Heart left ventricle (tissue), 16 donors: ENCODE measurements around the gene VPS26B. TPM values are rescaled to one million over a fixed set of nuclear protein-coding genes. Genes with fewer than 3 reads are reported as not detected.

ENCODE experiments used
- ATAC-seq, 4 donors: fragments of 200-7000 bp; cut with Tn5 transposase; one replicate each; pipeline ENCODE4 v1.9.1; 2020 to 2022; ENCODE audit warnings: moderate library complexity in 4 of 4, mild to moderate bottlenecking in 3 of 4, moderate number of reproducible peaks in 1 of 4
- DNase-seq, 5 donors: peaks; one replicate each; pipeline ENCODE4 v3.0.0-alpha.2; 2020
- H3K27ac ChIP-seq, 12 donors: fragments of 200-600 bp; sonication (generic) in 4 of 12; one replicate each; pipeline versions ENCODE4 v1.5.0 to v1.8.0; 2016 to 2022; ENCODE audit warnings: mild to moderate bottlenecking in 2 of 12
- H3K27me3 ChIP-seq, 9 donors: fragments of 200-600 bp; sonication (generic) in 2 of 9; one replicate each; pipeline versions ENCODE4 v1.5.1 to v1.8.0; 2016 to 2022; ENCODE audit warnings: mild to moderate bottlenecking in 3 of 9
- H3K36me3 ChIP-seq, 9 donors: fragments of 200-600 bp; sonication (generic) in 2 of 9; one replicate each; pipeline versions ENCODE4 v1.5.0 to v1.8.0; 2018 to 2022; ENCODE audit warnings: mild to moderate bottlenecking in 2 of 9
- H3K4me1 ChIP-seq, 12 donors: fragments of 200-600 bp; sonication (generic) in 4 of 12; one replicate each; pipeline versions ENCODE4 v1.5.0 to v1.8.0; 2016 to 2022; ENCODE audit warnings: mild to moderate bottlenecking in 3 of 12
- H3K4me3 ChIP-seq, 12 donors: fragments of 200-600 bp; sonication (generic) in 4 of 12; one replicate each; pipeline versions ENCODE4 v1.5.0 to v1.8.0; 2017 to 2022; ENCODE audit warnings: mild to moderate bottlenecking in 9 of 12, moderate library complexity in 4 of 12
- H3K9me3 ChIP-seq, 12 donors: fragments of 200-600 bp; sonication (generic) in 4 of 12; one replicate each; pipeline versions ENCODE4 v1.5.0 to v1.8.0; 2016 to 2022; ENCODE audit warnings: mild to moderate bottlenecking in 1 of 12
- CTCF ChIP-seq, 12 donors: fragments of 200-600 bp; sonication (generic) in 4 of 12; IDR thresholded peaks; one replicate each; pipeline versions ENCODE4 v1.5.0 to v1.8.0; 2018 to 2022; ENCODE audit warnings: antibody characterized with exemption in 12 of 12, mild to moderate bottlenecking in 5 of 12
- POLR2A ChIP-seq, 2 donors: fragments of 450-650 bp; IDR thresholded peaks; one replicate each; pipeline ENCODE4 v1.6.1; 2017; ENCODE audit warnings: antibody characterized with exemption in 2 of 2, mild to moderate bottlenecking in 2 of 2, moderate library complexity in 2 of 2
- WGBS, 4 donors: extraction: QIAGEN DNeasy Blood & Tissue Kit in 2 of 4; methylation state at CpG; one replicate each; pipeline versions ENCODE4 v1.1.5 to v1.1.7; 2013 to 2018; 5-methylcytosine and 5-hydroxymethylcytosine counted together
- intact Hi-C, 10 donors: fragments of 100-400 bp; cut with DNase I; formaldehyde crosslinking; loops; one replicate each; pipeline versions ENCODE4 v1.11.1 to v1.14.2; 2022
- polyA plus RNA-seq, 2 donors: library from polyadenylated mRNA; stranded (reverse); fragments of 200-250 nt; gene quantifications; one replicate each; pipeline ENCODE4 v1.2.3, GENCODE V29; 2013
- total RNA-seq, 9 donors: library from RNA; depleted of rRNA in 2 of 9; stranded (reverse); fragments of >200 nt in 2 of 9; fragmentation: NEBNext Ultra II Directional in 3 of 9; extraction: Animal tissue kit (Norgen Biotek cat#: 25700) in 3 of 9; gene quantifications; one replicate each; pipeline versions ENCODE4 v1.1.0 to v1.2.4, GENCODE V29; 2016 to 2023
- donor health status: ischemic (EF 13 %, LVEDD 7.1; RV severe dilation, severe dysfunction).
- donor health status: healthy with polysubstance abuse.
- donor health status: DM: no; HTN: yes; CAD: no.
- donor health status: DM: no; HTN: no; CAD: no.
- donor health status: ischemic (EF 25% LVEDD 6.9; RV normal size, moderate dysfunction).
- donor health status: ischemic (EF 25% LVEDD 5.7; RV mildly dilated, moderate dysfunction).
- donor health status: healthy.
- donor health status: DM: yes; HTN: yes; CAD: no.
- donor health status: ischemic (EF 35%, LVEDD 5.7; RV mildly dilated, moderate dysfunction).
- donor health status: nonischemic (EF 11% LVEDD 7.7; RV severe dilation, severe dysfunction).
- donor health status: DM: yes; HTN: yes; CAD: no.
- donor health status: PGD.
- donor health status: ischemic (EF 29% LVEDD 5.4; RV normal size, mild dysfunction).
- donor health status: nonischemic (EF 23%, LVEDD 6.1; RV moderate dilation, normal function).

VPS26B gene
- total and polyA plus RNA-seq, 11 donors: 19.6 to 49.6 (median 37.7) TPM

- H3K4me1 ChIP-seq: peaks cover 4 to 73% (median 57%) of the 10 kb centered on the region in 12 donors
- intact Hi-C loops: loop anchor here in 2 of 10 donors (10.0 kb wide), 2 partner anchors 182 to 272 kb away; partner anchors contain the start of gene IGSF9B (in 1 of the 2)
- 81 to 85% (median 83%) methylated on average over 5 of the region's 5 CpGs for WGBS, 4 donors
Measured at GRCh38 chr11:134226806-134227325, 2.4 kb downstream of the VPS26B start.

GRCh38 chr11:134228625-134229024, 4.2 kb downstream of the VPS26B start:
- Histone ChIP-seq H3K4me1 (peaks cover 4 to 74% (median 52%) of the 10 kb centered on the region in 12 donors), H3K4me3 (no peak overlapping the region), H3K9me3 (no peaks in the 10 kb centered on the region), H3K27me3 (no peaks in the 10 kb centered on the region), H3K36me3 (peaks cover 0 to 4% (median 0%) of the 10 kb centered on the region in 9 donors), H3K27ac (no peak overlapping the region)
- TF ChIP-seq CTCF (IDR thresholded peaks at IDR 0.05) (no peak), POLR2A (IDR thresholded peaks at IDR 0.05) (no peak)
- ATAC-seq (no peak), DNase-seq (no peak)
- WGBS, 4 donors: 79 to 84% (median 81%) methylated on average over 6 of the region's 6 CpGs
- intact Hi-C loops: loop anchor here in 2 of 10 donors (10.0 kb wide), 2 partner anchors 184 to 274 kb away; partner anchors contain the start of gene IGSF9B (in 1 of the 2)

More at GRCh38 chr11:134226806-134227325, 2.4 kb downstream of the VPS26B start:
- Histone ChIP-seq H3K27ac (no peak overlapping the region), H3K36me3 (peaks cover 0 to 4% (median 0%) of the 10 kb centered on the region in 9 donors), H3K4me3 (peak overlapping the region in 5 of 12 donors; percentile 9 to 95 (median 64)), H3K27me3 (no peaks in the 10 kb centered on the region), H3K9me3 (no peaks in the 10 kb centered on the region)
- ATAC-seq (no peak), DNase-seq (no peak)
- no peak for TF ChIP-seq CTCF (IDR thresholded peaks at IDR 0.05)
- no peak for TF ChIP-seq POLR2A (IDR thresholded peaks at IDR 0.05)

GRCh38 chr11:134229126-134229790, 4.8 kb downstream of the VPS26B start:
- DNase-seq (no peak), ATAC-seq (no peak)
- H3K27ac ChIP-seq: no peak overlapping the region
- H3K9me3 ChIP-seq: no peaks in the 10 kb centered on the region
- peaks cover 0 to 4% (median 0%) of the 10 kb centered on the region in 9 donors for H3K36me3 ChIP-seq
- no peak for TF ChIP-seq CTCF (IDR thresholded peaks at IDR 0.05)
- TF ChIP-seq POLR2A (IDR thresholded peaks at IDR 0.05): no peak
- WGBS, 4 donors: 71 to 80% (median 77%) methylated on average over 6 of the region's 6 CpGs
- intact Hi-C loops: loop anchor here in 2 of 10 donors (10.0 kb wide), 2 partner anchors 184 to 274 kb away; partner anchors contain the start of gene IGSF9B (in 1 of the 2)
- no peak overlapping the region for H3K4me3 ChIP-seq
- no peaks in the 10 kb centered on the region for H3K27me3 ChIP-seq
- peaks cover 4 to 80% (median 55%) of the 10 kb centered on the region in 12 donors for H3K4me1 ChIP-seq

- WGBS, 4 donors: 44 to 74% (median 58%) methylated on average over 4 of the region's 4 CpGs
- intact Hi-C loops: no loop called here
- Histone ChIP-seq H3K27me3 (no peaks in the 10 kb centered on the region), H3K27ac (no peak overlapping the region), H3K9me3 (no peaks in the 10 kb centered on the region), H3K4me1 (peaks cover 4 to 81% (median 58%) of the 10 kb centered on the region in 12 donors), H3K36me3 (peaks cover 0 to 12% (median 5%) of the 10 kb centered on the region in 9 donors), H3K4me3 (no peak overlapping the region)
- TF ChIP-seq POLR2A (IDR thresholded peaks at IDR 0.05) (no peak), CTCF (IDR thresholded peaks at IDR 0.05) (no peak)
- DNase-seq: no peak
- ATAC-seq: no peak
Measured at GRCh38 chr11:134230339-134230738, 5.9 kb downstream of the VPS26B start.
